Adrenal gland (tissue), 12 donors: ENCODE measurements around the gene EIF4G3. TPM values are rescaled to one million over a fixed set of nuclear protein-coding genes. Genes with fewer than 3 reads are reported as not detected.

Experiments used
- DNase-seq, 7 donors: peaks; one replicate each; pipeline ENCODE4 v3.0.0-alpha.2; 2019 to 2020
- H3K27ac ChIP-seq, 5 donors: fragments of 200-600 bp; sonication (generic) in 4 of 5; 1 replicate in 3 of 5; 2 replicates in 2 of 5; pipeline versions ENCODE4 v1.5.1 to v1.8.0; 2016 to 2020; ENCODE audit warnings: mild to moderate bottlenecking in 1 of 5
- H3K27me3 ChIP-seq: fragments of 200-600 bp; 2 replicates; pipeline ENCODE4 v1.8.0; 2021
- H3K36me3 ChIP-seq, 2 donors: fragments of 200-600 bp; replicated peaks in 1 of 2; 1 replicate in 1 of 2; 2 replicates in 1 of 2; pipeline versions ENCODE4 v1.5.1 to v1.8.0; 2018 to 2022
- H3K4me1 ChIP-seq, 2 donors: fragments of 200-600 bp; replicated peaks in 1 of 2; 1 replicate in 1 of 2; 2 replicates in 1 of 2; pipeline versions ENCODE4 v1.5.1 to v1.8.0; 2018 to 2021
- H3K4me3 ChIP-seq, 4 donors: fragments of 200-600 bp; sonication (generic) in 3 of 4; one replicate each; pipeline ENCODE4 v1.5.1; 2016 to 2018
- H3K9me3 ChIP-seq, 3 donors: fragments of 200-600 bp; sonication (generic) in 1 of 3; replicated peaks in 1 of 3; 1 replicate in 2 of 3; 2 replicates in 1 of 3; pipeline versions ENCODE4 v1.5.1 to v1.8.0; 2016 to 2021
- CTCF ChIP-seq, 6 experiments: fragments of 450-650 bp in 4 of 6; fragments of 200-600 bp in 2 of 6; sonication (generic) in 1 of 6; IDR thresholded peaks; 1 replicate in 5 of 6; 2 replicates in 1 of 6; pipeline versions ENCODE4 v1.5.1 to v1.8.0; 2016 to 2021; ENCODE audit warnings: antibody characterized with exemption in 6 of 6, mild to moderate bottlenecking in 2 of 6, moderate library complexity in 1 of 6
- POLR2A ChIP-seq, 2 donors: fragments of 450-650 bp; IDR thresholded peaks; one replicate each; pipeline ENCODE4 v1.6.1; 2017; ENCODE audit warnings: antibody characterized with exemption in 2 of 2, mild to moderate bottlenecking in 2 of 2, moderate library complexity in 1 of 2
- WGBS, 4 donors: extraction: QIAGEN DNeasy Blood & Tissue Kit in 2 of 4; methylation state at CpG; one replicate each; pipeline versions ENCODE4 v1.1.5 to v1.1.7; 2013 to 2017; 5-methylcytosine and 5-hydroxymethylcytosine counted together
- intact Hi-C, 2 donors: fragments of 100-400 bp; cut with DNase I; formaldehyde crosslinking; loops; one replicate each; pipeline versions ENCODE4 v1.14.1 to v1.15.0; 2022 to 2023
- polyA plus RNA-seq, 3 donors: library from polyadenylated mRNA; stranded (reverse); fragments of 200-250 nt in 2 of 3; fragments of 350-450 nt in 1 of 3; fragmentation: Illumina TruSeq in 1 of 3; extraction: RNeasy Lipid Tissue Mini Kit (QIAGEN cat#74804) in 1 of 3; gene quantifications; one replicate each; pipeline ENCODE4 v1.2.3, GENCODE V29; 2013 to 2014
- total RNA-seq, 9 donors: library from RNA; depleted of rRNA in 4 of 9; stranded (reverse); fragments of >200 nt in 4 of 9; fragments of 120-200 nt in 1 of 9; fragmentation: NEBNext Ultra II Directional in 1 of 9; extraction: Animal tissue kit (Norgen Biotek cat#: 25700) in 1 of 9; gene quantifications; one replicate each; pipeline versions ENCODE4 v1.1.0 to v1.2.4, GENCODE V29; 2013 to 2023
- donor health status: healthy with polysubstance abuse.
- donor health status: Bipolar disorder and iron deficiency.
- donor health status: DM: yes; HTN: yes; CAD: no.
- donor health status: DM: no; HTN: no; CAD: no.
- donor health status: DM: no; HTN: no; CAD: no.
- donor health status: DM: yes; HTN: yes; CAD: no.

The EIF4G3 gene
- total and polyA plus RNA-seq, 12 donors, result 30.7 to 58.7 (median 51.6) TPM

GRCh38 chr1:21157054-21157453, 19.6 kb downstream of the EIF4G3 start:
- intact Hi-C loops, result no loop called here
- no peaks in the 10 kb centered on the region for H3K27me3 ChIP-seq
- no peak overlapping the region for H3K27ac ChIP-seq
- no peaks in the 10 kb centered on the region for H3K36me3 ChIP-seq
- WGBS, 4 donors, result 79 to 85% (median 83%) methylated on average over 3 of the region's 3 CpGs
- no peak for DNase-seq
- no peak overlapping the region for H3K4me3 ChIP-seq
- no peak for TF ChIP-seq POLR2A (IDR thresholded peaks at IDR 0.05)
- no peak for TF ChIP-seq CTCF (IDR thresholded peaks at IDR 0.05)
- peaks cover 0 to 9% of the 10 kb centered on the region in 2 donors for H3K4me1 ChIP-seq
- H3K9me3 ChIP-seq, result no peaks in the 10 kb centered on the region

DNA sequence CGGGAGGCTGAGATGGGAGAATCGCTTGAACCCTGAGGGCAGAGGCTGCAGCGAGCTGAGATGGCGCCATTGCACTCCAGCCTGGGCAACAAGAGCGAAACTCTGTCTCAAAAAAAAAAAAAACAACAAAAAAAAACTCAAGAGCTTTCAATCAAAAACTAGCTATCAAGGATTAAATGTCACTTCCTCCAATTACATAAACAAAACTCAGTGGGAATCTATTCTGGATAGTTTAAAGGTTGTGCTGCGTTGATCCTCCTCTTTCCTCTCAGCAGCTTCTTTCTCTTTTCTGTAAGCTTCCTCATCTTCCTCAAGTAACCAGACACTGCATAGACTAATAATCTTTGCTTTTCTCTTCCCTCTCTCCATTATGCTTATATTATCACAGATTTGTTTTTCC, 20.7 kb downstream of the EIF4G3 start:
- no peaks in the 10 kb centered on the region for H3K9me3 ChIP-seq
- no peaks in the 10 kb centered on the region for H3K36me3 ChIP-seq
- DNase-seq, result no peak
- intact Hi-C loops, result no loop called here
- H3K27me3 ChIP-seq, result no peaks in the 10 kb centered on the region
- no peak overlapping the region for H3K27ac ChIP-seq
- no peak overlapping the region for H3K4me3 ChIP-seq
- WGBS, 4 donors, result 86 to 94% (median 90%) methylated on average over 6 of the region's 6 CpGs
- TF ChIP-seq POLR2A (IDR thresholded peaks at IDR 0.05) (no peak), CTCF (IDR thresholded peaks at IDR 0.05) (no peak)
- H3K4me1 ChIP-seq, result peaks cover 0 to 12% of the 10 kb centered on the region in 2 donors

DNA sequence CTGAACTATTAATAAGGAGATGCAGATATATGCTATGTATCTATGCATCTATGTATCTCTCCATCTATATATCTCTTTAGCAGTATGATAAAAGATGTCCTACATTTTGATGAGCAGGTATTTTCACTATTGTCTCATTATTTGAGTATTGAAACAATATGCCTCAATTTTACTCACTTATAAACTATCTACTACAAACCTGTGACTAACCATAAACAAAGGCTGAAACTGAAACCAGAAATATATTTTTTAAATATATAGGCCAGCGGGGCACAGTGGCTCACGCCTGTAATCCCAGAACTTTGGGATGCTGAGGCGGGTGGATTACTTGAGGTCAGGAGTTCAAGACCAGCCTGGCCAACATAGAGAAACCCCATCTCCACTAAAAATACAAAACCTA, 22.0 kb downstream of the EIF4G3 start:
- 80 to 94% (median 90%) methylated on average over 3 of the region's 3 CpGs for WGBS, 4 donors
- Histone ChIP-seq H3K4me3 (no peak overlapping the region), H3K36me3 (no peaks in the 10 kb centered on the region), H3K4me1 (peaks cover 0 to 19% of the 10 kb centered on the region in 2 donors), H3K9me3 (no peaks in the 10 kb centered on the region), H3K27ac (no peak overlapping the region), H3K27me3 (no peaks in the 10 kb centered on the region)
- TF ChIP-seq CTCF (IDR thresholded peaks at IDR 0.05), result no peak
- TF ChIP-seq POLR2A (IDR thresholded peaks at IDR 0.05), result no peak
- intact Hi-C loops, result no loop called here
- DNase-seq, result no peak

GRCh38 chr1:21153388-21153787, 23.3 kb downstream of the EIF4G3 start:
- DNase-seq, result no peak
- intact Hi-C loops, result no loop called here
- Histone ChIP-seq H3K36me3 (peaks cover 0 to under 1% of the 10 kb centered on the region in 2 donors), H3K27ac (no peak overlapping the region), H3K27me3 (no peaks in the 10 kb centered on the region), H3K4me3 (no peak overlapping the region), H3K9me3 (no peaks in the 10 kb centered on the region), H3K4me1 (peaks cover 0 to 29% of the 10 kb centered on the region in 2 donors)
- TF ChIP-seq CTCF (IDR thresholded peaks at IDR 0.05) (no peak), POLR2A (IDR thresholded peaks at IDR 0.05) (no peak)
- WGBS, 4 donors, result 86 to 95% (median 91%) methylated on average over 6 of the region's 6 CpGs
